BJ (cell line): ENCODE results near the gene ROR1. TPM values are rescaled to one million over a fixed set of nuclear protein-coding genes. Genes with fewer than 3 reads are reported as not detected.

Experiments
- CTCF ChIA-PET: fragments of 350-600 bp; formaldehyde crosslinking; extraction: SDS; loops from one replicate; lab custom pipeline; 2021; ENCODE audit warnings: antibody characterized with exemption, inconsistent platforms; lab: Yijun Ruan, JAX
- POLR2A ChIA-PET: fragments of 300-600 bp; sonication (Branson Sonifier 250); formaldehyde crosslinking; extraction: SDS; loops from one replicate; lab custom pipeline; 2021; ENCODE audit warnings: antibody characterized with exemption; lab: Charles Lee
- DNase-seq: peaks from one replicate; pipeline ENCODE4 v3.0.0-alpha.2; 2011; ENCODE audit warnings: low read depth
- H3K27me3 ChIP-seq: 2 replicates; pipeline ENCODE4 v1.6.0; 2011; ENCODE audit warnings: low read length; ENCODE audit not compliant: control insufficient read depth, insufficient read depth
- H3K36me3 ChIP-seq: 2 replicates; pipeline ENCODE4 v1.5.1; 2011; ENCODE audit warnings: low read length; ENCODE audit not compliant: control insufficient read depth, insufficient read depth
- H3K4me3 ChIP-seq: 2 replicates; pipeline ENCODE4 v1.5.1; 2011; ENCODE audit warnings: low read depth, mild to moderate bottlenecking, control low read depth, low read length
- polyA plus RNA-seq: library from polyadenylated mRNA; depleted of rRNA; stranded (reverse); fragments of >200 nt; gene quantifications from 2 replicates; pipeline ENCODE4 v1.2.3, GENCODE V29; 2011
- TF ChIP-seq, protein P1 (sequence below): IDR thresholded peaks from 2 replicates; pipeline ENCODE4 v1.5.1; 2011; ENCODE audit warnings: low read depth, mild to moderate bottlenecking, control low read depth, inconsistent platforms, low read length, moderate library complexity; ENCODE audit not compliant: insufficient read depth

The ROR1 gene
- polyA plus RNA-seq, 1 experiment, result 4.6 TPM

DNA sequence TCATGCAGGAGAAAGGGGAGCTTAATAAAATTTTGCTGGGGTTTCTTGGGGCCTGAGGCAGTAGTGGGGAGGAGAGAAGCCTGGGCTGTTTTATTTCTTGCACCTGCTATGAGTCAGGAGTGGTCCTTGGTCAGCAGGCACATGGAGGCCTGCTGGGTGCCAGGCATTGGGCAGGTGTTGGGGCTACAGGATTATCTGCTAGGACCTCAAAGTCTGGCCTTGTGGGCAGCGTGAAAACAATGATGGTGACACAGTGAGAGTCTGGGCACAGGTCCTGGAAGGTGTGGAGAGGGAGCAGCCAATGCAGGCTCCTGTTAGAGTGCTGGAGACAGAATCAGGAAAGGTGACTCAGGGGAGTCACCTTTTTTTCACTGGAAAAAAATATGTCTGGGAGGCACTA is 17.2 kb downstream of the ROR1 start:
- Histone ChIP-seq H3K27me3 (no peaks in the 10 kb centered on the region; the same call in 1 of the 2 replicates), H3K36me3 (no peaks in the 10 kb centered on the region), H3K4me3 (no peak overlapping the region)
- CTCF ChIA-PET, result no interaction called here
- POLR2A ChIA-PET, result no interaction called here
- TF ChIP-seq, protein P1, sequence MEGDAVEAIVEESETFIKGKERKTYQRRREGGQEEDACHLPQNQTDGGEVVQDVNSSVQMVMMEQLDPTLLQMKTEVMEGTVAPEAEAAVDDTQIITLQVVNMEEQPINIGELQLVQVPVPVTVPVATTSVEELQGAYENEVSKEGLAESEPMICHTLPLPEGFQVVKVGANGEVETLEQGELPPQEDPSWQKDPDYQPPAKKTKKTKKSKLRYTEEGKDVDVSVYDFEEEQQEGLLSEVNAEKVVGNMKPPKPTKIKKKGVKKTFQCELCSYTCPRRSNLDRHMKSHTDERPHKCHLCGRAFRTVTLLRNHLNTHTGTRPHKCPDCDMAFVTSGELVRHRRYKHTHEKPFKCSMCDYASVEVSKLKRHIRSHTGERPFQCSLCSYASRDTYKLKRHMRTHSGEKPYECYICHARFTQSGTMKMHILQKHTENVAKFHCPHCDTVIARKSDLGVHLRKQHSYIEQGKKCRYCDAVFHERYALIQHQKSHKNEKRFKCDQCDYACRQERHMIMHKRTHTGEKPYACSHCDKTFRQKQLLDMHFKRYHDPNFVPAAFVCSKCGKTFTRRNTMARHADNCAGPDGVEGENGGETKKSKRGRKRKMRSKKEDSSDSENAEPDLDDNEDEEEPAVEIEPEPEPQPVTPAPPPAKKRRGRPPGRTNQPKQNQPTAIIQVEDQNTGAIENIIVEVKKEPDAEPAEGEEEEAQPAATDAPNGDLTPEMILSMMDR, result no peak
- DNase-seq, result no peak

DNA sequence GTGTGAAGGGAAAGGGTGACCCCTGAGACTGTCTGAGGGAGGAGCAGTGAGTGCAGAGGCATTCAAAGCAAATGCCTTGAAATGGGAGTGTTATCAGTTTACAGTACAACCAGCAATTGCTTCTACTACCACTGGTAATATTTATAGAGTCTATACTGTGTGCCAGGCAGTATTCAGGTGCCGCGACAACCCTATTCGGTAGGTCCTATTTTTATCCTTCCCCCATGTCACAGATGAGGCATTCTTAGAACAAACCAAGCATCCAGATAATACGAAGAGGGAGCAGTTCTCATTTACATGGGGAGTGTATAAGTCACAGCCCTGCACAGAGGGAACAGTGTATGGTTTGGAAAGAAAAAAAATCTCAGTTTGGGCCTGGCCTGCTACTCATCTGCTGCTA is 18.3 kb downstream of the ROR1 start:
- H3K4me3 ChIP-seq, result no peak overlapping the region
- no peaks in the 10 kb centered on the region for H3K36me3 ChIP-seq
- no peak for DNase-seq
- TF ChIP-seq, protein P1, result no peak
- ChIA-PET CTCF (no interaction called here), POLR2A (no interaction called here)
- H3K27me3 ChIP-seq, result no peaks in the 10 kb centered on the region; the same call in 1 of the 2 replicates

DNA sequence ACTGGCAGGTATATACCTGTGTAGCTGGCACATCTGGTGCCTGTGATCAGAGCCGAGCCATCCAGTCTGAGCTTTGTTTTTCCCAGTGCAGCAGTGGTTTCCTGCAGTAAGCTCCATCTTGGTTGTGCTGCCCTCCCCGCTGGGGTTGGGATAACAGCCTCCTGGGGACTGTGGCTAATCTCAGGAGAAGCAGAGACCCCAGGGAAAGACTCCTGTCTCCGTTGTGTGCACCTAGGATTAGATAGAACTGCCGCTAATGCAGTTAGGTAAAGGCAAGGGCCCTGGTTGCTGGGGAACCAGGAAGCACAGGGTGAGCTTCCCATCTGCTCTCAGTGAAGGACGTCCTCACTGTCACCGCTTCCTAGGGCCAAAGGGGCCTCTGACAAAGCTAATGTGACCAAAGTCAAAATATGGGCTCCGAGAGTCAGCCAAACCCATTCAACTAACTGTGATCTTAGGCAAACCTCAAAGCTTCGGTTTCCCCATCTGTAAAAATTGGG is 20.0 kb downstream of the ROR1 start:
- Histone ChIP-seq H3K4me3 (no peak overlapping the region), H3K36me3 (no peaks in the 10 kb centered on the region), H3K27me3 (no peaks in the 10 kb centered on the region)
- TF ChIP-seq, protein P1, result no peak
- ChIA-PET CTCF (interaction anchor here (0.7 to 2.1 kb wide), 6 partner anchors 12 to 453 kb away, joined by 3 to 5 read pairs (median 3); no protein-coding TSS in a partner anchor), POLR2A (no interaction called here)
- no peak for DNase-seq

DNA sequence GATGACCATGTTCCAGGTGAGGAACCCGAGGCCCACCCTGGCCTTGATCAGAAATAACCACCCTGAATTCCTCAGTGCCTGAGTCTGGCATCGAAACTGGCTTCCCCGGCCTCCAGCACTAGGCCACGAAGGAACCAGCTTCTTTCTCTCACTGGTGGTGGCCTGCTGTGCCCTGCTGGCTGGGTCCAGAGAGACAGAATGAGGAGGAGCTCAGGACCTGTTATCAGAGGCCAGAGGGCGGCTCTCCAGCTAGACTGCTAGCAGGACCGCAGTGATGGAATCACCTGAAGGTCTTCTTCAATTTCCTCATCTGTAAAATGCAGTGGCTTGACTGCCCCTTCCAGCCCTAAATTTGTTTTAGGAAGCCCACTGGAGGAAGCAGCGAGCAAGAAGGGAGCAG is 20.5 kb downstream of the ROR1 start:
- Histone ChIP-seq H3K36me3 (no peaks in the 10 kb centered on the region), H3K4me3 (no peak overlapping the region), H3K27me3 (no peaks in the 10 kb centered on the region)
- ChIA-PET CTCF (interaction anchor here (1.0 to 2.1 kb wide), 4 partner anchors 12 to 452 kb away, joined by 3 to 5 read pairs (median 4); no protein-coding TSS in a partner anchor), POLR2A (no interaction called here)
- TF ChIP-seq, protein P1, result no peak
- no peak for DNase-seq

DNA sequence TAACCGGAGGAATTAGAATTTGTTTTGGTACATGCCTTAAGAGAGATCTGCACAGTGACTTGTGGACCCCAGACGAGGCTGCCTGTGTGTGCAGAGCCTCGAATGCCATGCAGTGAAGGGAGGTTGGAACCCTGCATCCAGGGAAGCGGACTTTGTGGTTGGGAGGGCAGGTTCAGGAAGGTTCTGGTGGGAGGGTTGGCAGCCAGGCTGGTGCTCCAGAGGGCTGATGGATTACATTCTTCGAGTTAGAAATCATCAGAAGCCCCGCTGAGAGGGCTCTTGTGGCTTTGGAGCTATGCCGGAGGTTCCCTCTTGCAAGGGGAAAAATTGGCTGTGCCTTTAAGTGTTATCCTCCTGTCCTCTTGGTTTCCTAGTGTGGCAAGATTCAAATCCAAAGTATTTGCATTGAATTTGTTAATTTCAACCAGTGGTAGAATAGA is 21.1 kb downstream of the ROR1 start:
- CTCF ChIA-PET, result interaction anchor here (0.9 to 2.1 kb wide), 2 partner anchors 19 to 452 kb away, joined by 3 to 4 read pairs; no protein-coding TSS in a partner anchor

More for the DNA sequence above, 21.1 kb downstream of the ROR1 start:
- Histone ChIP-seq H3K4me3 (no peak overlapping the region), H3K36me3 (no peaks in the 10 kb centered on the region), H3K27me3 (no peaks in the 10 kb centered on the region)
- TF ChIP-seq, protein P1, result no peak
- POLR2A ChIA-PET, result no interaction called here
- no peak for DNase-seq
